Pons (tissue), 1 donor: ENCODE data around the gene CCDC144A.
"Not testable (repeated sequence)": the region's sequence is repeated elsewhere in the genome, so short reads cannot be mapped to it uniquely, and the experiment has no call there.

Source experiments
- DNase-seq: peaks from one replicate; pipeline ENCODE4 v3.0.0-alpha.2; 2016; ENCODE audit warnings: low spot score

The CCDC144A gene

GRCh38 chr17:16751224-16751923 lies 61.3 kb downstream of the CCDC144A start:
- peak; percentile 14 for DNase-seq

DNA sequence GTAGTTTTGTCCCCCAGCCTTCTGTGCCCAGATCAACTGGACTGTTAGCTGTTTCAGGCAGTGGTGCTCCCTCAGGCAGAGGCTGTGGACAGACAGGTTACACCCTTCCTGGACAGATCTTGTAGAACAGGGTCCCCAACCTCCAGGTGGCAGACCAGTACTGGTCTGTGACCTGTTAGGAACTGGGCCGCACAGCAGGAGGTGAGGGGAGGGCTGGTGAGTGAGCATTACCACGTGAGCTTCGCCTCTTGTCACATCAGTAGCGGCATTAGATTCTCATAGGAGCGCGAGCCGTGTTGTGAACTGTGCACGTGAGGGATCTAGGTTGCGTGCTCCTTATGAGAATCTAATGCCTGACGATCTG lies 61.9 kb downstream of the CCDC144A start:
- not testable (repeated sequence) for DNase-seq

DNA sequence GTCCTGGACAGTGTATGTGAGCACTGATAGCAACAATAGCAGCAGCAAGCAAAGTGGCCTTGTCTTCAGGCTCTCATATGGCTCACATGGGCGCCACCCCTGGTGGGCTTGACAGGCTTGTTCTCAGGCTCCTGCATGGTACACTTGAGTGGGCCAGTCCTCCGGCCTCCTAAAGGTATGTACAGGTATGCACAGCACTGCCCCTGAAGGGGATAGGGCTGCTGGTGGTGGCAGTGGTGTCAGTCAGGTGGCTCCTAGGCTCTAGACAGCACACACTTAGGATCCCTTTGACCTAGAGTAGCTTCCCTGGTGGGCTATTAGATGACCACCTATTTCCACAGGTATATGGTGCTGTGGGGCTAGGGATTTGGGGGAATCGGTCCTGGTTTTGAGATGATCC lies 67.5 kb downstream of the CCDC144A start:
- not testable (repeated sequence) for DNase-seq

DNA sequence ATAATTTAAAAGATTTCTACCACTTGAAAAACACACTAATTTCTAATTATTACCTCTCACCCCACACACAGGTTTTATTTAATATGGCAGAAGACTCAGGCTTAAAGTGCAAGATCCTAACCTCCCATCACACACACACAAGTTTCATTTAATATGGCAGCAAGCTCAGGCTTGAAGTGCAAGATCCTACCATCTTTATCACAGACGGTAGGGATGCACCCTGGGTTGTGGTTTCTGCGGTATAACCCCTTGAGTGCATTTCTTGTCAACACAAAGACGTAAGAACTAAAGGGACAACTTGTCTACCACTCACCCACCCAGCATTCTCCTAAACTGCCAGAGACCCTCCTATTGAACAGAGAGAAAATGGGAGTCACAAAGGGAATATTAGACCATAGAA lies 68.1 kb downstream of the CCDC144A start:
- not testable (repeated sequence) for DNase-seq

DNA sequence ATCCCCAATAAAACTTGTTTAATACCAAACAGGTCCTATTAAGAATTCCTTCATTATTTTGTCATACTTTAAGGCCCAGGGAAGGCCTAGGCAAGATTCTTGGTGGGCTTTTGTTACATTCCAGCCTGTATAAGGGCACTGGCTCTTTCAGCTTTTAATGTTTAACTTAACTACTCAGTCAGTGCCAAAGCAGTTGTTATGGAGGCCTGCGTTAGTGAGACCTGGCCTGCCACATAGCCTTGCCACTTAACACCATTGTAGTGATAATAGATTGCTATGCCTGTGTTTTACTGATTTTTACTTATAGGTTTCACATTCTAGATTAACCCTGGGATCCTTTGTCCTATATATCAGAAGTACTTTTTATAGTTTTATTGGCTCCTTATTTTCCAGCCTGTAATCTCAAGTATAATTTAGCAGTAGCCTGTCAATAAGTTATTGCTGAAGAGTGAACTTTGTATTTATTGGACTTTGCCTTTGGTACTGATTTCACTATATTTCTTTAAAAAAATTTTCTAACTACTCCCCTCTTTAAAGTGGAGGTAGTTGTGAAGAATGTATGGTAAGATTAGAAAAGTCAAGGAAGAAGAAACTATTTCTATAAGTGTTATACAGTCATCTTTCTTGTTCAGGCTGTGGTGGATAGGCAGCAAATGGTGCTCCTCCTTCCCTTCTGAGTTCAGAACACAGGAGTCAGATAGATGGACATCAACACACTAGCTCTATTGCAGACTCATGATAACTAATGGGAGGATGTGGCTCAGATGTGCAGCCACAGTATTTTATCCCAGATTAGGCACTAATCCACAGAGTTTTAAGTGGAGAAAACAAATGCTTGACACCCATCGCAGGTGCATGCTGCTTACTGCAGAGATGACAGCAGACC lies 78.5 kb downstream of the CCDC144A start:
- DNase-seq: not testable (repeated sequence)

GRCh38 chr17:16772394-16773145 lies 82.5 kb downstream of the CCDC144A start:
- not testable (repeated sequence) for DNase-seq

DNA sequence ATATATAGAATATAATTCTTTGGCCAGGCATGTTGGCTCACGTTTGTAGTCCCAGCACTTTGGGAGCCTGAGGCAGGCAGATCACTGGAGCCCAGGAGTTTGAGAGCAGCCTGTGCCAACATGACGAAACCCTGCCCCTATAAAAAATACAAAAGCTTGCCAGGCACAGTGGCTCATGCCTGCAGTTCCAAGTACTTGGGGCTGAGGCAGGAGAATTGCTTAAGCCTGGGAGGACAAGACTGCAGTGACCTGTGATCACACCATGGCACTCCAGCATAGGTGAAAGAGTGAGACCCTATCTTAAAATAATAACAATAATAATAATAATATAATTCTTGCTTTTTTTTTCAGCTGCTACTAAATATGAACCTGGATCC lies 83.1 kb downstream of the CCDC144A start:
- DNase-seq: not testable (repeated sequence)

DNA sequence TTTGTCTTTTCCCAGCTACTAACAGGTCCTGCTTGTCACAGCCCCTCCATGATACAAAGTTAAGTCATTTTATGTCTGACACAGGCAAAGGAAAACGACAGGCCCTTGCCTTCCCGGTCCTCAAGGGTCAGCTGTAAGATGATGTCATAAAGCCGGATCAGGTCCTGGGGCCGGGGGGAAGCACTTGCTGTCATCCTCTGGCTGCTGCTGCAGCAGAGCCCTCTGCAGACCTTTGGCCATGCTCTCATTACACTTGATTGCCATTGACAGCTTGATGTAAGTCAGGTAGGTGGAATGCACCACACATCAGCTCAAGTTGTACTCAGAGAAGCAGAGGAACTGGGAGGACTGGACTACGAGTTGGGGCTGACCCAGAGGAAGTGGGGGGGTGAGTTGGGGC lies 97.8 kb downstream of the CCDC144A start:
- DNase-seq: not testable (repeated sequence)

DNA sequence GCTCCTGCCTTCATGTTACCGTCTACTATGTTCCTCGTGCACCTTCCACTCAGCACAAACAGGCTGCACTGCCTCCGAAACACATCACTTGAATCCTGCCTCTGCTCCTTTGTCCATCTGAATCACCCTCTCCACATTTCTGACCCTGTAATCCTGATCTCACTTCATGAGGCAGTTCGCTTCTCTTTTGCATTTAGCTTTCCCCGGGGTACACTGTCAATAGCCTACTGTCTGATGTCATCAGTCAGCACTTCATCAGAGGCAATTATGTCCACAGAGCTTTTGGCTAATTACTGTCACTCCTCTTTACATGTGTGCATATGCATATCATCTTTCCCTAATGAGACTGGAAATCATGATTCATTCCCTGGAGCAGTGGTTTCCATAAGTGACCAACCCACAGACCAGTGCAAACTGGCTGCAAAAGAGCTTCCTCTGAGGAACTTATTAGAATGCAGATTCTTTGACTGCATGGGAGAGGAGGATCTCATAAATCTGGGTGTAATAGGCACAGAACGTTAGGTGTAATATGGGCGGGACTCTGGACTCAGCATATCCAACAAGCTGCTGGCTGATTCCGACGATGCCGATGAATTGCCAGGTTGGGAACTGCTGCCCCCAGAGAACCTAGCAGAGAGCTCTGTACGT lies 99.0 kb downstream of the CCDC144A start:
- not testable (repeated sequence) for DNase-seq

- DNase-seq: not testable (repeated sequence)
Observed at GRCh38 chr17:16789622-16790021, 99.6 kb downstream of the CCDC144A start.

- not testable (repeated sequence) for DNase-seq
Observed at GRCh38 chr17:16790313-16790871, 100.4 kb downstream of the CCDC144A start.

- not testable (repeated sequence) for DNase-seq
Observed at GRCh38 chr17:16794215-16794614, 104.2 kb downstream of the CCDC144A start.

GRCh38 chr17:16795894-16796293 lies 105.9 kb downstream of the CCDC144A start:
- DNase-seq: not testable (repeated sequence)

DNA sequence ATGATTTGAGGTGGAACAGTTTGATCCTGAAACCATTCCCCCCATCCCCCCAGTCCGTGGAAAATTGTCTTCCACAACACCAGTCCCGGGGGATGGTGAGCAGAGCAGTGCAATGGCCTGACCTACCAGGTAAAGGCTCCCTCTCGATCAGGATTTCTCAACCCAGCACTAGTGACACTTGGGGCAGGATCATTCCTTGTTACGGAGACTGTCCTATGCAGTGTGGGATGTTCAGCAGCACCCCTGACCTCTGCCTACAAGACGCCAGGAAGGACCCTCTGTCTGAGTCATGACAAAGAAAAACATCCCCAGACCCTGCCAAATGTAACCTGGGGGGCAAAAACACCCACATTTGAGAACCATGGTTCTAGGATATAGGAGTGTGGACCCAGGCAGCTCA lies 114.8 kb downstream of the CCDC144A start:
- DNase-seq: not testable (repeated sequence)

- DNase-seq: not testable (repeated sequence)
Observed at GRCh38 chr17:16806599-16806998, 116.6 kb downstream of the CCDC144A start.

DNA sequence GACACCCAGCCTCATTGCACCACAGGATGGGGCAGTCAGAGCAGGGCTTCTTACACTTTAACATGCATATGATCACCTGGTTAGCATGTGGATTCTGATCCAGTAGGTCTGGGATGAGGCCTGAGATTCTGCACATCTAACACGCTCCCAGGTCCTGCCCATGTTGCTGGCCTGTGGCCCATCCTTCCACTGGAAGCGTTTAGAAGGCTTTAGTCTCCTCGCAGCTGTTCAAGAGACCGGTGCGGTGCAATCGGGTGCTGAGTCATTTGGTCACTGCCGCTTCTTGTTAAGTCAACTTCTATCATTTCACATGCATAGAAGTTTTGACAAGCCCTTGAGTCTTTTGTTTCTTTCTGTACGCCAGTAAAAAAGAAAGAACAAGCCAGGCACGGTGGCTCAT lies 117.6 kb downstream of the CCDC144A start:
- DNase-seq: not testable (repeated sequence)

DNA sequence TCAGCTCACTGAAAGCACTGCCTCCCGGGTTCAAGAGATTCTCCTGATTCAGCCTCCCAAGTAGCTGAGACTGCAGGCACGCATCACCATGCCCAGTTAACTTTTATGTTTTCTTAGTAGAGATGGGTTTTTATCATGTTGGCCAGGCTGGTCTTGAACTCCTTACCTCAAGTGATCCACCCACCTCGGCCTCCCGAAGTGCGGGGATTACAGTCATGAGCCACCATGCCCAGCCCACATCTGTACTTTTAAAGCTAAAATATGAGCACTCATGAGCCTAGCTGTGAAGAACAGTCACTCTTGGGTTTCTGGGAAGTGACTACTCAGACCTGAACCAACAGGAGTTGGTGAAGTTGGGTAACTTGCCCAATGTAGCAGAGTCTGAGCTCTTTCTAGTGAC lies 120.2 kb downstream of the CCDC144A start:
- not testable (repeated sequence) for DNase-seq

GRCh38 chr17:16812126-16812525 lies 122.1 kb downstream of the CCDC144A start:
- DNase-seq: not testable (repeated sequence)

DNA sequence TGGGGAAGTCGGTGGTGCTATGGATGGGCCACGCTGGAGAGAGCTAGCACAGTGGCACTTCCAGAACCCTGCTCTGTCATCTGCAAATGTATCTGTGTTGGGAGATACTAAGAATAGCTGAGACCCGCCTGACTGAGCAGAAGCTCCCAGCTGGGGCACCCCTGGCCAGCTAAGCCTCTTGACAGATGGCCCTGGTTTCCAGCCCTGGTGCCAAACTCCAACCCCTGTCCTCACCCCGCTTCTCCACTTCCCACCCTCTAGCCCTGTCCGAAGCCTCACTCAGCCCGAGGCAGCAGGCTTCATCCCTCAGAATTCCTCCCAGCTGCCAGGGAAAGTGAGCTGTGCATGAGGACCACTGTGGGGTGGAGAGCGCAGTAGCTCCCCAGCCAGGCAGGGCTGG lies 124.4 kb downstream of the CCDC144A start:
- no peak for DNase-seq

DNA sequence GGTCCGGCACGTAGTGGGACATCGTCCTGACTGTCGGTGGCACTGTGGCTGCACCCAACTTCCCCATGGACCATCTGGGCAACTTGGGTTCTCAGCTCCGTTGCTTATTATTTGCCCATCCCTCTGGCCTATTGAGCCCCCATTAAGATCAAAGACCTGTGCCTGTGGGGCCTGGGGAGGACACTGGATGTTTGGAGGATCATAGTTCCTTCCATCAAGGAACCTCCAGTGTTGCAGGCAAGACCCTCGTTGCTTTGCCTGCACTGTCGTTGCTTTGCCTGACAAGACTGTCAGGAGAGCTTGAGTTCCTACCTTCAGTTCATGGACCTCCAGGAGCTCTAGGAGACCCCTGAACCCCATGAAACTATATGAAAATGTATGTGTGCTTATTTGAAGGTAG lies 127.2 kb downstream of the CCDC144A start:
- no peak for DNase-seq

DNA sequence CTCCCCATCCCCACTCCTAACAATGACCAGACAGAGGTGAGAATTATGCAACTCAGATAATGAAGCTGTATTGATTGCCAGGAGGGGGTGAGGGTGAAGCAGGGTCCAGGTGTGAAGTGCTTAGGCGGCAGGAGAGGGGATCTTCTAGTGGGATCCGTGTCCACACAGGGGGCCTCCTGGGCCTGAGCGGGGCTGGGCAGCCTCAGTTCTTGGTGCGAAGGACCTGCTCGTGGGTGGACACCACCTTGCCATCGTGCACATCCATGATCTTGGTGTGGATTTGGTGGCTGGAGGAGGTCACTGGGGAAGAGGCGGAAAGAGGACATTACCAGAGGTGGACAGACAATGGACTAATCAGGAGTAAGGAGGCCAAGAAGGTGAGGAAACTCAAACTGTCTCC lies 127.9 kb downstream of the CCDC144A start:
- not testable (repeated sequence) for DNase-seq

- DNase-seq: no peak
Observed at GRCh38 chr17:16818340-16818739, 128.3 kb downstream of the CCDC144A start.
